GM18517 (cell line): Measurements from ENCODE around the gene RBMS3.

Source experiments
- ATAC-seq: cut with Tn5 transposase; IDR thresholded peaks from one replicate; pipeline ENCODE4 v1.9.1; 2021; ENCODE audit warnings: mild to moderate bottlenecking, moderate library complexity; ENCODE audit not compliant: unreplicated experiment

The RBMS3 gene

GRCh38 chr3:29559741-29560465 is 279.0 kb downstream of the RBMS3 start:
- ATAC-seq: no peak

GRCh38 chr3:29561651-29562149 is 280.8 kb downstream of the RBMS3 start:
- no peak for ATAC-seq

GRCh38 chr3:29565236-29565635 is 284.4 kb downstream of the RBMS3 start:
- ATAC-seq: no peak

GRCh38 chr3:29567501-29567900 is 286.6 kb downstream of the RBMS3 start:
- ATAC-seq: no peak

GRCh38 chr3:29568355-29568754 is 287.5 kb downstream of the RBMS3 start:
- no peak for ATAC-seq

- ATAC-seq: no peak
These were observed 295.3 kb downstream of the RBMS3 start for GRCh38 chr3:29576181-29576580.

- ATAC-seq: no peak
These were observed 295.8 kb downstream of the RBMS3 start for GRCh38 chr3:29576675-29577074.

- ATAC-seq: no peak
These were observed 296.4 kb downstream of the RBMS3 start for GRCh38 chr3:29577250-29577649.

- ATAC-seq: no peak
These were observed 300.4 kb downstream of the RBMS3 start for GRCh38 chr3:29581311-29581710.

GRCh38 chr3:29582273-29582672 is 301.4 kb downstream of the RBMS3 start:
- ATAC-seq: no peak

- no peak for ATAC-seq
These were observed 303.0 kb downstream of the RBMS3 start for GRCh38 chr3:29583861-29584260.

GRCh38 chr3:29585368-29585767 is 304.5 kb downstream of the RBMS3 start:
- ATAC-seq: no peak

- no peak for ATAC-seq
These were observed 306.5 kb downstream of the RBMS3 start for GRCh38 chr3:29587340-29587739.

- no peak for ATAC-seq
These were observed 309.1 kb downstream of the RBMS3 start for GRCh38 chr3:29590012-29590411.

GRCh38 chr3:29590461-29590860 is 309.6 kb downstream of the RBMS3 start:
- no peak for ATAC-seq

GRCh38 chr3:29591579-29591978 is 310.7 kb downstream of the RBMS3 start:
- no peak for ATAC-seq

- no peak for ATAC-seq
These were observed 312.9 kb downstream of the RBMS3 start for GRCh38 chr3:29593802-29594201.

GRCh38 chr3:29594261-29594660 is 313.4 kb downstream of the RBMS3 start:
- ATAC-seq: no peak

GRCh38 chr3:29597376-29598008 is 316.6 kb downstream of the RBMS3 start:
- ATAC-seq: no peak

- ATAC-seq: no peak
These were observed 321.2 kb downstream of the RBMS3 start for GRCh38 chr3:29601861-29602585.

GRCh38 chr3:29605845-29606244 is 325.0 kb downstream of the RBMS3 start:
- no peak for ATAC-seq

- no peak for ATAC-seq
These were observed 325.5 kb downstream of the RBMS3 start for GRCh38 chr3:29606416-29606815.
